GM12878 (cell line): ENCODE results near the gene BTK. TPM values are rescaled to one million over a fixed set of nuclear protein-coding genes. Genes with fewer than 3 reads are reported as not detected.
A peak's percentile ranks its signal among the peaks of the same experiment; 100 is the strongest.

Experiments used
- ATAC-seq: fragments of 200-7000 bp; cut with Tn5 transposase; 3 replicates; pipeline ENCODE4 v1.9.1; 2020; ENCODE audit warnings: mild to moderate bottlenecking, moderate library complexity
- BruUV-seq: library from RNA; stranded (reverse); fragments of 400-500 nt; replicated peaks from 2 replicates; lab custom pipeline; 2021; lab: Mats Ljungman, UMichigan
- CTCF ChIA-PET: fragments of 300-600 bp; sonication (Branson Sonifier 250); formaldehyde crosslinking; extraction: SDS; loops from one replicate; lab custom pipeline; 2021; ENCODE audit warnings: inconsistent platforms; lab: Yijun Ruan, JAX
- POLR2A ChIA-PET: fragments of 350-600 bp; formaldehyde crosslinking; extraction: SDS; loops from one replicate; lab custom pipeline; 2021; ENCODE audit warnings: inconsistent platforms; lab: Charles Lee
- RAD21 ChIA-PET: fragments of 300-600 bp; sonication (Branson Sonifier 250); formaldehyde crosslinking; loops from one replicate; lab custom pipeline; 2023; ENCODE audit warnings: antibody characterized with exemption; ENCODE audit not compliant: unreplicated experiment; lab: Charles Lee
- SMC1A ChIA-PET: fragments of 300-600 bp; sonication (Branson Sonifier 250); formaldehyde crosslinking; loops from one replicate; lab custom pipeline; 2023; ENCODE audit not compliant: unreplicated experiment, uncharacterized antibody; lab: Charles Lee
- DNase-seq: peaks from one replicate; pipeline ENCODE4 v3.0.0-alpha.2; 2011; ENCODE audit warnings: low read depth, low spot score
- FAIRE-seq: peaks from 3 replicates; lab custom pipeline; 2011; peaks lifted over from hg19 to GRCh38; lab: Jason Lieb, UNC
- H2AFZ ChIP-seq: 2 replicates; pipeline ENCODE4 v1.6.0; 2011; ENCODE audit warnings: low read depth, low read length, control low read depth; ENCODE audit not compliant: control insufficient read depth
- H3K27ac ChIP-seq: 2 replicates; pipeline ENCODE4 v1.5.1; 2011; ENCODE audit warnings: control low read depth; ENCODE audit not compliant: control insufficient read depth, insufficient read depth
- H3K27me3 ChIP-seq, 2 experiments: replicated peaks in 1 of 2; 2 replicates each; pipeline versions ENCODE4 v1.6.0 to v1.6.1; 2011; ENCODE audit warnings: low read length in 1 of 2; ENCODE audit not compliant: control insufficient read depth in 2 of 2, insufficient read depth in 2 of 2
- H3K36me3 ChIP-seq, 2 experiments: 2 replicates each; pipeline ENCODE4 v1.5.1; 2011; ENCODE audit warnings: low read length in 1 of 2; ENCODE audit not compliant: control insufficient read depth in 2 of 2, insufficient read depth in 2 of 2
- H3K4me1 ChIP-seq: 2 replicates; pipeline ENCODE4 v1.6.1; 2011; ENCODE audit warnings: mild to moderate bottlenecking, low read length, moderate library complexity, mixed read lengths; ENCODE audit not compliant: control insufficient read depth, insufficient read depth
- H3K4me2 ChIP-seq: 2 replicates; pipeline ENCODE4 v1.6.0; 2011; ENCODE audit warnings: control low read depth; ENCODE audit not compliant: control insufficient read depth, insufficient read depth
- H3K4me3 ChIP-seq: fragments of 200-600 bp; sonication (generic); 2 replicates; pipeline ENCODE4 v1.5.1; 2016
- H3K79me2 ChIP-seq: 2 replicates; pipeline ENCODE4 v1.6.0; 2011; ENCODE audit warnings: low read length; ENCODE audit not compliant: control insufficient read depth, insufficient read depth
- H3K9ac ChIP-seq: 2 replicates; pipeline ENCODE4 v1.8.0; 2011; ENCODE audit warnings: low read length, control low read depth, mixed read lengths; ENCODE audit not compliant: control insufficient read depth, insufficient read depth
- H3K9me3 ChIP-seq: replicated peaks from 3 replicates; pipeline ENCODE4 v1.5.1; 2011; ENCODE audit warnings: mild to moderate bottlenecking, low read length; ENCODE audit not compliant: control insufficient read depth, insufficient read depth
- H4K20me1 ChIP-seq: 2 replicates; pipeline ENCODE4 v1.6.0; 2011; ENCODE audit not compliant: control insufficient read depth, insufficient read depth
- ATF3 ChIP-seq: IDR thresholded peaks from 2 replicates; pipeline ENCODE4 v1.6.1; 2011; ENCODE audit warnings: low read depth, mild to moderate bottlenecking, low read length, moderate library complexity, borderline replicate concordance; ENCODE audit errors: extremely low read depth
- CBFB ChIP-seq: IDR thresholded peaks from 2 replicates; pipeline ENCODE4 v1.6.1; 2016; ENCODE audit warnings: antibody characterized with exemption, low read depth
- HDAC2 ChIP-seq: fragments of 200-600 bp; sonication (generic); IDR thresholded peaks from 2 replicates; pipeline ENCODE4 v1.6.1; 2017
- IKZF1 ChIP-seq: fragments of 450-650 bp; conservative IDR thresholded peaks from 2 replicates; pipeline ENCODE4 v1.6.1; 2017; ENCODE audit warnings: antibody characterized with exemption, mild to moderate bottlenecking
- KDM1A ChIP-seq: fragments of 200-600 bp; sonication (generic); IDR thresholded peaks from 2 replicates; pipeline ENCODE4 v1.6.1; 2016; ENCODE audit warnings: borderline replicate concordance
- MAX ChIP-seq: IDR thresholded peaks from 2 replicates; pipeline ENCODE4 v1.6.1; 2012; ENCODE audit warnings: low read depth, low read length, improper control_type of control experiment
- NR2F1 ChIP-seq: fragments of 450-650 bp; conservative IDR thresholded peaks from 2 replicates; pipeline ENCODE4 v1.6.1; 2017; ENCODE audit warnings: mild to moderate bottlenecking
- RB1 ChIP-seq: fragments of 450-650 bp; formaldehyde crosslinking; IDR thresholded peaks from 2 replicates; pipeline ENCODE4 v1.6.1; 2017; ENCODE audit warnings: mild to moderate bottlenecking, borderline replicate concordance
- RUNX3 ChIP-seq: IDR thresholded peaks from 2 replicates; pipeline ENCODE4 v1.6.1; 2012; ENCODE audit warnings: low read length, inconsistent platforms
- SMAD1 ChIP-seq: fragments of 450-650 bp; IDR thresholded peaks from 2 replicates; pipeline ENCODE4 v1.6.1; 2018; ENCODE audit warnings: mild to moderate bottlenecking, low read depth; ENCODE audit not compliant: partially characterized antibody
- STAT1 ChIP-seq: fragments of 450-650 bp; conservative IDR thresholded peaks from 2 replicates; pipeline ENCODE4 v1.6.1; 2014; ENCODE audit warnings: antibody characterized with exemption, mild to moderate bottlenecking
- ZBTB33 ChIP-seq: fragments of 450-650 bp; IDR thresholded peaks from 2 replicates; pipeline ENCODE4 v1.6.1; 2017; ENCODE audit warnings: mild to moderate bottlenecking
- whole genome bisulfite sequencing: methylation state at CpG from one replicate; pipeline ENCODE4 v1.1.6; 2016; ENCODE audit warnings: low lambda C conversion rate; ENCODE audit not compliant: insufficient replicate concordance, insufficient coverage; ENCODE audit errors: missing lambda C conversion rate; 5-methylcytosine and 5-hydroxymethylcytosine counted together
- in situ Hi-C: fragments of 300-500 bp; cut with MboI; formaldehyde crosslinking; loops from 9 replicates; pipeline ENCODE4 v1.14.3; 2018; ENCODE audit warnings: mixed read lengths
- intact Hi-C: fragments of 100-400 bp; cut with micrococcal nuclease; formaldehyde crosslinking; loops from one replicate; pipeline ENCODE4 v1.14.2; 2022; ENCODE audit not compliant: unreplicated experiment
- polyA plus RNA-seq, 11 experiments: library from polyadenylated mRNA; depleted of rRNA in 4 of 11; unstranded in 6 of 11; stranded (reverse) in 5 of 11; fragments of >200 nt; fragmentation: Nextera tagmentation in 4 of 11; fragmentation: Illumina TruSeq in 1 of 11; extraction: Ambion mirVana in 4 of 11; extraction: Trizol in 1 of 11; gene quantifications; 1 replicate in 1 of 11; 2 replicates in 10 of 11; pipeline versions ENCODE4 v1.2.1 to v1.2.3, GENCODE V29; 2011 to 2016; ENCODE audit warnings: inconsistent platforms in 2 of 11, missing spikeins in 2 of 11, low read depth in 1 of 11
- total RNA-seq, 4 experiments: library from RNA; depleted of rRNA in 3 of 4; stranded (reverse); fragments of >200 nt in 3 of 4; fragmentation: Illumina TruSeq in 1 of 4; extraction: Trizol in 1 of 4; gene quantifications; 2 replicates each; pipeline versions ENCODE4 v1.2.1 to v1.2.3, GENCODE V29; 2013 to 2021
- TF ChIP-seq, protein P1 (sequence below): fragments of 450-650 bp; IDR thresholded peaks from 2 replicates; pipeline ENCODE4 v1.6.1; 2017; ENCODE audit warnings: low read depth, mild to moderate bottlenecking, moderate library complexity
- TF ChIP-seq, protein P2 (sequence below): IDR thresholded peaks from 2 replicates; pipeline ENCODE4 v1.6.1; 2011; ENCODE audit warnings: low read depth, low read length, improper control_type of control experiment, borderline replicate concordance

BTK gene
- total and polyA plus RNA-seq, 10 of the 15 experiments (the other 5 are each of a cell fraction or from before 2014, with no cell fraction given) = 24.0 to 154 (median 88.9) TPM

DNA sequence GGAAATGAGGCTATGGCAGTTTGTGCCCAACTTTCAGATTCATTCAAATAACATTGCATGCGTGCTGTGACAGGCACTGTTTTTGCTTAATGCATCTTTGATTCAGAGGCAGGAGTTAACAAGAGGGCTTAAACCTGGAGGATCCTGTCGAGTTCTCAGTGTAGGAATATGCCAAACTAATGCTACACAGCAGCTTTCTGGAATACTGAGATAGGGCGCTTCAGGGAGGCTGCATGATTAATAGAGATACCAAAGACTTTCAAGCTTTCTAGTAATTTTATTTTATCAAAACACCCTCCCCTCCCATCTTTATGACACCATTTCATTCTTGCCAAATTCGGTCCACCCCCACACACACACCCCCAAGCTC lies 36.8 kb downstream of the BTK start (continued):
- TF ChIP-seq ZBTB33 = no peak

GRCh38 chrX:101348452-101349192 lies 37.4 kb downstream of the BTK start, which contains the start of gene TIMM8A:
Gene TIMM8A (minus strand): TSS chrX:101348742. CDS start chrX:101348664, 78 bp downstream.
- Histone ChIP-seq H2AFZ (peak within 1 kb of the TSS; percentile 89), H3K4me1 (0 out of 2 replicates have a peak, but pooled peaks cover 3% of the 10 kb centered on the region), H3K36me3 (peaks cover 0 to 6% of the 10 kb centered on the region in 2 experiments; a peak in 1 of 4 replicates), H3K9me3 (no peaks in the 10 kb centered on the region), H3K79me2 (peaks cover 25% of the 10 kb centered on the region), H3K9ac (peak within 1 kb of the TSS; percentile 79), H3K27ac (peak within 1 kb of the TSS; percentile 72), H3K4me3 (peak within 1 kb of the TSS; percentile 87), H4K20me1 (no peaks in the 10 kb centered on the region), H3K27me3 (no peaks in the 10 kb centered on the region), H3K4me2 (peak within 1 kb of the TSS; percentile 62)
- in situ Hi-C loops (no loop called here), intact Hi-C loops (loop anchor here (5.0 kb wide), 1 partner anchor 39 kb away; the partner anchor contains the start of gene BTK)
- ChIA-PET CTCF (interaction anchor here (0.8 to 2.1 kb wide), 3 partner anchors 29 to 42 kb away, joined by 3 to 9 read pairs (median 3); partner anchors contain the start of gene RPL36A), SMC1A (interaction anchor here (0.6 to 1.9 kb wide), 7 partner anchors 9 to 450 kb away, joined by 3 to 8 read pairs (median 4); partner anchors contain the start of gene RPL36A), POLR2A (interaction anchor here (0.5 to 3.1 kb wide), 7 partner anchors 10 to 70 kb away, joined by 3 to 12 read pairs (median 3); partner anchors contain the start of gene RPL36A), RAD21 (interaction anchor here (1.4 to 1.9 kb wide), 3 partner anchors 35 to 47 kb away, joined by 4 to 11 read pairs (median 4); partner anchors contain the start of gene RPL36A)
- WGBS = 35% methylated on average over 42 of the region's 55 CpGs
- DNase-seq (peak; percentile 31), ATAC-seq (peak; percentile 99), FAIRE-seq (peak; percentile 23)
- TSS peak; percentile 75 for BruUV-seq
- TF ChIP-seq RB1 = 0 out of 2 replicates have a peak, but pooled peaks have one; percentile 41
- no peak for TF ChIP-seq HDAC2
- no peak for TF ChIP-seq NR2F1
- TF ChIP-seq MAX = peak; percentile 77
- no peak for TF ChIP-seq SMAD1
- TF ChIP-seq STAT1 = no peak
- TF ChIP-seq, protein P1, sequence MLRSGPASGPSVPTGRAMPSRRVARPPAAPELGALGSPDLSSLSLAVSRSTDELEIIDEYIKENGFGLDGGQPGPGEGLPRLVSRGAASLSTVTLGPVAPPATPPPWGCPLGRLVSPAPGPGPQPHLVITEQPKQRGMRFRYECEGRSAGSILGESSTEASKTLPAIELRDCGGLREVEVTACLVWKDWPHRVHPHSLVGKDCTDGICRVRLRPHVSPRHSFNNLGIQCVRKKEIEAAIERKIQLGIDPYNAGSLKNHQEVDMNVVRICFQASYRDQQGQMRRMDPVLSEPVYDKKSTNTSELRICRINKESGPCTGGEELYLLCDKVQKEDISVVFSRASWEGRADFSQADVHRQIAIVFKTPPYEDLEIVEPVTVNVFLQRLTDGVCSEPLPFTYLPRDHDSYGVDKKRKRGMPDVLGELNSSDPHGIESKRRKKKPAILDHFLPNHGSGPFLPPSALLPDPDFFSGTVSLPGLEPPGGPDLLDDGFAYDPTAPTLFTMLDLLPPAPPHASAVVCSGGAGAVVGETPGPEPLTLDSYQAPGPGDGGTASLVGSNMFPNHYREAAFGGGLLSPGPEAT = peak; percentile 21; the same call in 1 of the 2 replicates
- TF ChIP-seq ATF3 = peak; percentile 37; the same call in 1 of the 2 replicates
- TF ChIP-seq, protein P2, sequence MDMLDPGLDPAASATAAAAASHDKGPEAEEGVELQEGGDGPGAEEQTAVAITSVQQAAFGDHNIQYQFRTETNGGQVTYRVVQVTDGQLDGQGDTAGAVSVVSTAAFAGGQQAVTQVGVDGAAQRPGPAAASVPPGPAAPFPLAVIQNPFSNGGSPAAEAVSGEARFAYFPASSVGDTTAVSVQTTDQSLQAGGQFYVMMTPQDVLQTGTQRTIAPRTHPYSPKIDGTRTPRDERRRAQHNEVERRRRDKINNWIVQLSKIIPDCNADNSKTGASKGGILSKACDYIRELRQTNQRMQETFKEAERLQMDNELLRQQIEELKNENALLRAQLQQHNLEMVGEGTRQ = no peak; the same call in 1 of the 2 replicates
- 0 out of 2 replicates have a peak, but pooled peaks have one; percentile 4 for TF ChIP-seq RUNX3
- peak; percentile 36; the same call in 1 of the 2 replicates for TF ChIP-seq CBFB
- TF ChIP-seq KDM1A = no peak
- TF ChIP-seq IKZF1 = peak; percentile 40
